Activated naive CD8-positive, alpha-beta T cell (primary cell): Measurements from ENCODE around the gene AAR2.

Experiments used
- H3K27ac Mint-ChIP-seq: one replicate; pipeline ENCODE4 v1.8.0; 2021; ENCODE audit warnings: mixed read lengths
- H3K27me3 Mint-ChIP-seq: one replicate; pipeline ENCODE4 v1.8.0; 2021; ENCODE audit warnings: mixed read lengths
- H3K36me3 Mint-ChIP-seq: one replicate; pipeline ENCODE4 v1.8.0; 2021; ENCODE audit warnings: mixed read lengths
- H3K4me1 Mint-ChIP-seq: one replicate; pipeline ENCODE4 v1.8.0; 2021; ENCODE audit warnings: low read depth, mixed read lengths
- H3K4me3 Mint-ChIP-seq: one replicate; pipeline ENCODE4 v1.8.0; 2021; ENCODE audit warnings: mild to moderate bottlenecking, mixed read lengths
- H3K9me3 Mint-ChIP-seq: one replicate; pipeline ENCODE4 v1.8.0; 2021; ENCODE audit warnings: low read depth, mixed read lengths

AAR2 gene

GRCh38 chr20:36235892-36236785, at the start of gene AAR2:
AAR2 (plus strand) TSS chr20:36236478; CDS start chr20:36239869, 3,391 bp downstream.
- peak within 1 kb of the TSS; percentile 95 for H3K27ac Mint-ChIP-seq
- no peaks in the 10 kb centered on the region for H3K9me3 Mint-ChIP-seq
- peaks cover 43% of the 10 kb centered on the region for H3K4me1 Mint-ChIP-seq
- H3K4me3 Mint-ChIP-seq: peak within 1 kb of the TSS; percentile 88
- no peaks in the 10 kb centered on the region for H3K36me3 Mint-ChIP-seq
- peaks cover 1% of the 10 kb centered on the region for H3K27me3 Mint-ChIP-seq

GRCh38 chr20:36193977-36194712, 42.1 kb upstream of the AAR2 start:
- Mint-ChIP-seq H3K36me3 (no peaks in the 10 kb centered on the region), H3K4me1 (no peaks in the 10 kb centered on the region), H3K27ac (no peak overlapping the region), H3K4me3 (no peak overlapping the region), H3K9me3 (no peaks in the 10 kb centered on the region), H3K27me3 (no peaks in the 10 kb centered on the region)

GRCh38 chr20:36196676-36197075, 39.6 kb upstream of the AAR2 start:
- Mint-ChIP-seq H3K4me3 (no peak overlapping the region), H3K27me3 (peaks cover 1% of the 10 kb centered on the region), H3K4me1 (no peaks in the 10 kb centered on the region), H3K36me3 (no peaks in the 10 kb centered on the region), H3K27ac (no peak overlapping the region), H3K9me3 (no peaks in the 10 kb centered on the region)

GRCh38 chr20:36197271-36197670, 39.0 kb upstream of the AAR2 start:
- peaks cover 1% of the 10 kb centered on the region for H3K27me3 Mint-ChIP-seq
- no peaks in the 10 kb centered on the region for H3K36me3 Mint-ChIP-seq
- H3K4me3 Mint-ChIP-seq: no peak overlapping the region
- no peaks in the 10 kb centered on the region for H3K4me1 Mint-ChIP-seq
- no peak overlapping the region for H3K27ac Mint-ChIP-seq
- H3K9me3 Mint-ChIP-seq: no peaks in the 10 kb centered on the region

- Mint-ChIP-seq H3K27me3 (peaks cover 1% of the 10 kb centered on the region), H3K4me1 (peaks cover 2% of the 10 kb centered on the region), H3K36me3 (no peaks in the 10 kb centered on the region), H3K9me3 (no peaks in the 10 kb centered on the region), H3K4me3 (no peak overlapping the region), H3K27ac (no peak overlapping the region)
Observed at GRCh38 chr20:36199345-36200257, 36.7 kb upstream of the AAR2 start.

GRCh38 chr20:36200451-36200850, 35.8 kb upstream of the AAR2 start:
- Mint-ChIP-seq H3K9me3 (no peaks in the 10 kb centered on the region), H3K4me3 (no peak overlapping the region), H3K27ac (no peak overlapping the region), H3K36me3 (no peaks in the 10 kb centered on the region), H3K27me3 (peaks cover 1% of the 10 kb centered on the region), H3K4me1 (peaks cover 2% of the 10 kb centered on the region)

- H3K27ac Mint-ChIP-seq: no peak overlapping the region
- H3K4me1 Mint-ChIP-seq: peaks cover 2% of the 10 kb centered on the region
- H3K4me3 Mint-ChIP-seq: no peak overlapping the region
- H3K27me3 Mint-ChIP-seq: peaks cover 1% of the 10 kb centered on the region
- H3K36me3 Mint-ChIP-seq: no peaks in the 10 kb centered on the region
- no peaks in the 10 kb centered on the region for H3K9me3 Mint-ChIP-seq
Observed at GRCh38 chr20:36201198-36201597, 35.1 kb upstream of the AAR2 start.

GRCh38 chr20:36202891-36203338, 33.4 kb upstream of the AAR2 start:
- Mint-ChIP-seq H3K27ac (no peak overlapping the region), H3K27me3 (peaks cover 1% of the 10 kb centered on the region), H3K4me3 (no peak overlapping the region), H3K36me3 (no peaks in the 10 kb centered on the region), H3K9me3 (no peaks in the 10 kb centered on the region), H3K4me1 (peaks cover 2% of the 10 kb centered on the region)

GRCh38 chr20:36203861-36204260, 32.4 kb upstream of the AAR2 start:
- no peak overlapping the region for H3K27ac Mint-ChIP-seq
- peaks cover 2% of the 10 kb centered on the region for H3K4me1 Mint-ChIP-seq
- H3K27me3 Mint-ChIP-seq: peaks cover 1% of the 10 kb centered on the region
- H3K36me3 Mint-ChIP-seq: no peaks in the 10 kb centered on the region
- no peak overlapping the region for H3K4me3 Mint-ChIP-seq
- H3K9me3 Mint-ChIP-seq: no peaks in the 10 kb centered on the region

- Mint-ChIP-seq H3K36me3 (no peaks in the 10 kb centered on the region), H3K27ac (no peak overlapping the region), H3K9me3 (no peaks in the 10 kb centered on the region), H3K4me3 (no peak overlapping the region), H3K27me3 (no peaks in the 10 kb centered on the region), H3K4me1 (peaks cover 2% of the 10 kb centered on the region)
Observed at GRCh38 chr20:36205026-36205425, 31.3 kb upstream of the AAR2 start.

GRCh38 chr20:36206068-36206467, 30.2 kb upstream of the AAR2 start:
- Mint-ChIP-seq H3K9me3 (no peaks in the 10 kb centered on the region), H3K36me3 (no peaks in the 10 kb centered on the region)

GRCh38 chr20:36206641-36207040, 29.6 kb upstream of the AAR2 start:
- Mint-ChIP-seq H3K36me3 (no peaks in the 10 kb centered on the region), H3K4me3 (no peak overlapping the region), H3K9me3 (no peaks in the 10 kb centered on the region), H3K27ac (no peak overlapping the region), H3K27me3 (no peaks in the 10 kb centered on the region), H3K4me1 (peaks cover 2% of the 10 kb centered on the region)

More at GRCh38 chr20:36206068-36206467, 30.2 kb upstream of the AAR2 start:
- Mint-ChIP-seq H3K4me3 (no peak overlapping the region), H3K4me1 (peaks cover 2% of the 10 kb centered on the region), H3K27ac (no peak overlapping the region), H3K27me3 (no peaks in the 10 kb centered on the region)

- H3K9me3 Mint-ChIP-seq: no peaks in the 10 kb centered on the region
- H3K36me3 Mint-ChIP-seq: no peaks in the 10 kb centered on the region
- H3K27ac Mint-ChIP-seq: no peak overlapping the region
- no peak overlapping the region for H3K4me3 Mint-ChIP-seq
- H3K4me1 Mint-ChIP-seq: peaks cover 2% of the 10 kb centered on the region
- H3K27me3 Mint-ChIP-seq: no peaks in the 10 kb centered on the region
Observed at GRCh38 chr20:36207602-36208001, 28.7 kb upstream of the AAR2 start.

- no peaks in the 10 kb centered on the region for H3K9me3 Mint-ChIP-seq
- H3K27me3 Mint-ChIP-seq: no peaks in the 10 kb centered on the region
- no peaks in the 10 kb centered on the region for H3K36me3 Mint-ChIP-seq
- no peaks in the 10 kb centered on the region for H3K4me1 Mint-ChIP-seq
- H3K27ac Mint-ChIP-seq: no peak overlapping the region
- H3K4me3 Mint-ChIP-seq: no peak overlapping the region
Observed at GRCh38 chr20:36208257-36208656, 28.0 kb upstream of the AAR2 start.
